Nephron progenitor cell (in vitro differentiated cells): ENCODE data around the gene SYNDIG1.

Experiments used
- DNase-seq: peaks from one replicate; pipeline ENCODE4 v3.0.0; 2021
- H3K27ac Mint-ChIP-seq: 2 replicates; pipeline ENCODE4 v1.8.0; 2021; ENCODE audit warnings: mild to moderate bottlenecking, moderate library complexity, mixed read lengths
- H3K27me3 Mint-ChIP-seq: 2 replicates; pipeline ENCODE4 v1.8.0; 2021; ENCODE audit warnings: mild to moderate bottlenecking, low read depth, mixed read lengths; ENCODE audit not compliant: poor library complexity
- H3K36me3 Mint-ChIP-seq: 2 replicates; pipeline ENCODE4 v1.8.0; 2021; ENCODE audit warnings: low read depth, mixed read lengths
- H3K4me1 Mint-ChIP-seq: 2 replicates; pipeline ENCODE4 v1.8.0; 2021; ENCODE audit warnings: mixed read lengths
- H3K4me3 Mint-ChIP-seq: 2 replicates; pipeline ENCODE4 v1.8.0; 2021; ENCODE audit warnings: mild to moderate bottlenecking, moderate library complexity, mixed read lengths
- H3K9me3 Mint-ChIP-seq: 2 replicates; pipeline ENCODE4 v1.8.0; 2021; ENCODE audit warnings: mild to moderate bottlenecking, moderate library complexity, mixed read lengths
- CTCF ChIP-seq: fragments of 200-600 bp; sonication (generic); IDR thresholded peaks from 2 replicates; pipeline ENCODE4 v1.5.0; 2021; ENCODE audit warnings: antibody characterized with exemption

The SYNDIG1 gene

GRCh38 chr20:24640276-24640675, 170.8 kb downstream of the SYNDIG1 start:
- no peak for TF ChIP-seq CTCF
- peaks cover 26% of the 10 kb centered on the region for H3K4me1 Mint-ChIP-seq
- H3K27ac Mint-ChIP-seq, result no peak overlapping the region
- H3K36me3 Mint-ChIP-seq, result no peaks in the 10 kb centered on the region
- H3K4me3 Mint-ChIP-seq, result no peak overlapping the region
- H3K9me3 Mint-ChIP-seq, result peaks cover 14% of the 10 kb centered on the region
- H3K27me3 Mint-ChIP-seq, result peaks cover 4% of the 10 kb centered on the region
- DNase-seq, result no peak

GRCh38 chr20:24640686-24641085, 171.3 kb downstream of the SYNDIG1 start:
- Mint-ChIP-seq H3K4me1 (peaks cover 22% of the 10 kb centered on the region), H3K4me3 (no peak overlapping the region), H3K36me3 (no peaks in the 10 kb centered on the region), H3K27ac (no peak overlapping the region), H3K27me3 (peaks cover 4% of the 10 kb centered on the region), H3K9me3 (peaks cover 14% of the 10 kb centered on the region)
- DNase-seq, result no peak
- no peak for TF ChIP-seq CTCF

- Mint-ChIP-seq H3K36me3 (no peaks in the 10 kb centered on the region), H3K27ac (no peak overlapping the region), H3K4me3 (no peak overlapping the region), H3K4me1 (peaks cover 8% of the 10 kb centered on the region), H3K9me3 (peaks cover 14% of the 10 kb centered on the region), H3K27me3 (peaks cover 8% of the 10 kb centered on the region)
- no peak for TF ChIP-seq CTCF
- DNase-seq, result no peak
These were observed 174.6 kb downstream of the SYNDIG1 start for GRCh38 chr20:24643731-24644626.

GRCh38 chr20:24646321-24646720, 176.9 kb downstream of the SYNDIG1 start:
- H3K4me1 Mint-ChIP-seq, result peaks cover 16% of the 10 kb centered on the region
- TF ChIP-seq CTCF, result no peak
- H3K27ac Mint-ChIP-seq, result no peak overlapping the region
- DNase-seq, result no peak
- no peak overlapping the region for H3K4me3 Mint-ChIP-seq
- H3K9me3 Mint-ChIP-seq, result peaks cover 14% of the 10 kb centered on the region
- no peaks in the 10 kb centered on the region for H3K36me3 Mint-ChIP-seq
- H3K27me3 Mint-ChIP-seq, result peaks cover 4% of the 10 kb centered on the region

- H3K9me3 Mint-ChIP-seq, result peaks cover 14% of the 10 kb centered on the region
- H3K27me3 Mint-ChIP-seq, result peaks cover 4% of the 10 kb centered on the region
- no peak for TF ChIP-seq CTCF
- peaks cover 25% of the 10 kb centered on the region for H3K4me1 Mint-ChIP-seq
- no peak for DNase-seq
- H3K4me3 Mint-ChIP-seq, result no peak overlapping the region
- H3K27ac Mint-ChIP-seq, result no peak overlapping the region
- no peaks in the 10 kb centered on the region for H3K36me3 Mint-ChIP-seq
These were observed 178.3 kb downstream of the SYNDIG1 start for GRCh38 chr20:24647713-24648112.

- no peak for DNase-seq
- H3K9me3 Mint-ChIP-seq, result peaks cover 10% of the 10 kb centered on the region
- H3K4me1 Mint-ChIP-seq, result peaks cover 31% of the 10 kb centered on the region
- no peak for TF ChIP-seq CTCF
- H3K27me3 Mint-ChIP-seq, result peaks cover 4% of the 10 kb centered on the region
- no peak overlapping the region for H3K27ac Mint-ChIP-seq
- H3K36me3 Mint-ChIP-seq, result no peaks in the 10 kb centered on the region
- no peak overlapping the region for H3K4me3 Mint-ChIP-seq
These were observed 179.1 kb downstream of the SYNDIG1 start for GRCh38 chr20:24648481-24648880.
